GM12873 (cell line): ENCODE measurements around the gene CNTFR.

ENCODE experiments used
- CTCF ChIP-seq: IDR thresholded peaks from 2 replicates; pipeline ENCODE4 v1.5.1; 2012; ENCODE audit warnings: low read depth, mild to moderate bottlenecking, moderate library complexity, low read length, control low read depth; ENCODE audit not compliant: insufficient read depth; ENCODE audit errors: missing control alignments

The CNTFR gene

GRCh38 chr9:34589636-34590380 lies at the start of gene CNTFR:
Gene CNTFR, minus strand, starts transcription at chr9:34589724. Its CDS starts 20,743 bp downstream, at chr9:34568981.
- no peak for TF ChIP-seq CTCF

GRCh38 chr9:34638138-34638445 lies 48.6 kb upstream of the CNTFR start:
- TF ChIP-seq CTCF, result no peak

GRCh38 chr9:34637356-34638137 lies 48.0 kb upstream of the CNTFR start, which contains the start of gene SIGMAR1:
Gene SIGMAR1, minus strand, starts transcription at chr9:34637787. Its CDS starts 90 bp downstream, at chr9:34637697.
- no peak for TF ChIP-seq CTCF

GRCh38 chr9:34636791-34637355 lies 47.3 kb upstream of the CNTFR start:
- no peak for TF ChIP-seq CTCF

GRCh38 chr9:34635556-34635955 lies 46.0 kb upstream of the CNTFR start:
- TF ChIP-seq CTCF, result no peak

GRCh38 chr9:34634551-34635248 lies 45.2 kb upstream of the CNTFR start:
- peak; percentile 1 for TF ChIP-seq CTCF
